ENCODE measurements around the gene USP6. TPM values are rescaled to one million over a fixed set of nuclear protein-coding genes. Genes with fewer than 3 reads are reported as not detected.
"Not testable (repeated sequence)": the region's sequence is repeated elsewhere in the genome, so short reads cannot be mapped to it uniquely, and the experiment has no call there.

The USP6 gene
- total RNA-seq, 6 experiments from 2014 or later: 0.02 to 0.07 TPM; not detected in 4

DNA sequence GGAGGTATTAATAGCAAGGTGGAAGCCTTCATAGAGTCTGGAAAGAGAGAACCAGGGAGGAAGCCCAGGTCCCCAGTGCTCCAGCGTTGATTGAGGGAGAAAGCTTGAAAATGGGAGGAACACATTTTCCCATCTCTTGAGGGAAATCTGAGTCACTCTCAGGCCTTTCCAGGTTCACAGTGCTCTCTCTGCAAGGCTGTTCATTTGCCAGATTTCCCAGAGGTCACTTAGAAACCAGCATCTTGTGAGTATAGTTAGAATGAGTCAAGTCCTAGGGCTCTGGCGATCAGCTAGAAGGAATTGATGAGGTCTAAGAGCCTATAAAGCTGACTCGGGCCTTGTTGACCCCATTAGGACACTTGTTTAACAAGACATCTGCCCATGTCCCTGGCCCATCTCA is 93.6 kb downstream of the USP6 start:
- 84% methylated on average over 2 of the region's 3 CpGs for WGBS (ENCODE audit: insufficient coverage, low coverage, low lambda C conversion rate, missing lambda C conversion rate)
- no peaks in the 10 kb centered on the region for H3K27me3 ChIP-seq
- H3K4me1 ChIP-seq: no peaks in the 10 kb centered on the region
- intact Hi-C loops (cut with DNase I): no loop called here
- no peak overlapping the region for H3K27ac ChIP-seq
- ATAC-seq (no peak), DNase-seq (peak in 1 of 3 donors; percentile 25)
- H3K9me3 ChIP-seq: no peaks in the 10 kb centered on the region
- no peak overlapping the region for H3K4me3 ChIP-seq
- no peak for TF ChIP-seq POLR2A (IDR thresholded peaks at IDR 0.05)
- peaks cover 0 to 3% (median 0%) of the 10 kb centered on the region in 4 donors for H3K36me3 ChIP-seq

GRCh38 chr17:5210091-5210490 is 94.3 kb downstream of the USP6 start:
- ATAC-seq: no peak
- H3K27me3 ChIP-seq: no peaks in the 10 kb centered on the region
- 73% methylated on average over 2 of the region's 5 CpGs for WGBS (ENCODE audit: insufficient coverage, low coverage, low lambda C conversion rate, missing lambda C conversion rate)
- no peaks in the 10 kb centered on the region for H3K4me1 ChIP-seq
- H3K4me3 ChIP-seq: no peak overlapping the region
- TF ChIP-seq, protein P1, sequence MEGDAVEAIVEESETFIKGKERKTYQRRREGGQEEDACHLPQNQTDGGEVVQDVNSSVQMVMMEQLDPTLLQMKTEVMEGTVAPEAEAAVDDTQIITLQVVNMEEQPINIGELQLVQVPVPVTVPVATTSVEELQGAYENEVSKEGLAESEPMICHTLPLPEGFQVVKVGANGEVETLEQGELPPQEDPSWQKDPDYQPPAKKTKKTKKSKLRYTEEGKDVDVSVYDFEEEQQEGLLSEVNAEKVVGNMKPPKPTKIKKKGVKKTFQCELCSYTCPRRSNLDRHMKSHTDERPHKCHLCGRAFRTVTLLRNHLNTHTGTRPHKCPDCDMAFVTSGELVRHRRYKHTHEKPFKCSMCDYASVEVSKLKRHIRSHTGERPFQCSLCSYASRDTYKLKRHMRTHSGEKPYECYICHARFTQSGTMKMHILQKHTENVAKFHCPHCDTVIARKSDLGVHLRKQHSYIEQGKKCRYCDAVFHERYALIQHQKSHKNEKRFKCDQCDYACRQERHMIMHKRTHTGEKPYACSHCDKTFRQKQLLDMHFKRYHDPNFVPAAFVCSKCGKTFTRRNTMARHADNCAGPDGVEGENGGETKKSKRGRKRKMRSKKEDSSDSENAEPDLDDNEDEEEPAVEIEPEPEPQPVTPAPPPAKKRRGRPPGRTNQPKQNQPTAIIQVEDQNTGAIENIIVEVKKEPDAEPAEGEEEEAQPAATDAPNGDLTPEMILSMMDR (IDR thresholded peaks at IDR 0.05): no peak
- no peak for TF ChIP-seq POLR2A (IDR thresholded peaks at IDR 0.05)
- H3K36me3 ChIP-seq: peaks cover 0 to 3% (median under 1%) of the 10 kb centered on the region in 4 donors
- H3K9me3 ChIP-seq: no peaks in the 10 kb centered on the region
- intact Hi-C loops (cut with DNase I): no loop called here
- peak in 1 of 3 donors; percentile 30 for DNase-seq
- H3K27ac ChIP-seq: no peak overlapping the region

DNA sequence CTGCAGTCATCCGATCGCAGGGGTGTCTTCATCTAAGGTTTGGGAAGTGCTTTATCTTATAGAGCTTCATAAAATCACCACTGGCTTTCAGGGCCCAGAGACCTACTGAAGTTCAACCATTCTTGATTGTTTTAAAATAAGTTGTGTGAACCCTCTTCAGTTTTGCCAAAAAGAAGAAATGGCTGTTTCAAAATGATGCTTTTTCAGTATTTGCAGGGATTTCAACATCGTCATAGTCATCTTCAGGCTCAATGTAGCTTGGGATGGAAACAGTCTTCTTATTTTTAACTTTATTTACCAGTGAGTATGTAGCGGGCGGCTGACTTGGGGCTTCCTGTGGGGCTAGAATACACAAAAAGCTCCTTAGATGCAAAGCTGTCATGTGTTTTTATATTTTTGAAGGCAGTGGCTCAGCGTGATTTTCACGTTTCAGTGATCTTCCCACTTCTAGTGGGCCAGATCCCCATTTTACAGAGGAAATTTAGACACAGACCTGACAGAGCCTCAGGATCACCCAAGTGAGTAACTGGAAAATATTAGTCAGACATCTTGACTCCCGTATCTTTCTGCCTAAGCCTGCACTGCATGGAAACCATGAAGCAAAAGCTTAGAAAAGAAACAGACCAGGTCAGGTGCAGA is 94.9 kb downstream of the USP6 start:
- H3K27me3 ChIP-seq: no peaks in the 10 kb centered on the region
- H3K4me3 ChIP-seq: no peak overlapping the region
- peak overlapping the region in 1 of 3 donors; percentile 23 for H3K27ac ChIP-seq
- 80% methylated on average over 5 of the region's 8 CpGs for WGBS (ENCODE audit: insufficient coverage, low coverage, low lambda C conversion rate, missing lambda C conversion rate)
- intact Hi-C loops (cut with DNase I): no loop called here
- TF ChIP-seq POLR2A (IDR thresholded peaks at IDR 0.05): no peak
- TF ChIP-seq, protein P1 (IDR thresholded peaks at IDR 0.05): no peak
- ATAC-seq (peak in 2 of 4 donors; percentile 19 to 21), DNase-seq (peak in 1 of 3 donors; percentile 13)
- H3K9me3 ChIP-seq: no peaks in the 10 kb centered on the region
- no peaks in the 10 kb centered on the region for H3K4me1 ChIP-seq
- peaks cover 0 to 4% (median 1%) of the 10 kb centered on the region in 4 donors for H3K36me3 ChIP-seq

DNA sequence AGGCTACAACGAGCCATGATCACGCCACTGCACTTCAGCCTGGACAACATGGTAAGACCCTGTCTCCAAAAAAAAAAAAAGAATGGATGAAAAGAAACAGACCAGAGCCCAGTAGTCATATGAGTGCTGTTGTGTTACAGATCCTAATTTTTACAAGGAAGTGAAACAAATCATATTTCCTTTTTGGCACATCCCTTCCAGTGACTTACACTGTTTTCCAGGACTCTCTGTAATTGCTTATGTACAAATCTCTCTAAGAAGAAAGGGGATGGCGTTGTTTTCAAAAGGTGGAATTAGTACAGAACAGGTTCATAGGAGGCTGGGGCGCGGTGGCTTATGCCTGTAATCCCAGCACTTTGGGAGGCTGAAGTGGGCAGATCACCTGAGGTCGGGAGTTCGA is 95.6 kb downstream of the USP6 start:
- Histone ChIP-seq H3K36me3 (peaks cover 0 to 4% (median 1%) of the 10 kb centered on the region in 4 donors), H3K4me3 (no peak overlapping the region), H3K27me3 (no peaks in the 10 kb centered on the region), H3K27ac (peak overlapping the region in 1 of 3 donors; percentile 23), H3K9me3 (no peaks in the 10 kb centered on the region), H3K4me1 (no peaks in the 10 kb centered on the region)
- ATAC-seq (peak; percentile 17 to 64 (median 62)), DNase-seq (no peak)
- 82% methylated on average over 5 of the region's 7 CpGs for WGBS (ENCODE audit: insufficient coverage, low coverage, low lambda C conversion rate, missing lambda C conversion rate)
- TF ChIP-seq, protein P1 (IDR thresholded peaks at IDR 0.05): no peak
- TF ChIP-seq POLR2A (IDR thresholded peaks at IDR 0.05): no peak
- intact Hi-C loops (cut with DNase I): no loop called here

GRCh38 chr17:5217562-5217961 is 101.7 kb downstream of the USP6 start:
- H3K36me3 ChIP-seq; ATAC-seq; H3K27me3 ChIP-seq; DNase-seq; H3K27ac ChIP-seq; H3K4me3 ChIP-seq; H3K9me3 ChIP-seq; intact Hi-C loops (cut with DNase I): not testable (repeated sequence)
- 84% methylated on average over 3 of the region's 5 CpGs for WGBS (ENCODE audit: insufficient coverage, low coverage, low lambda C conversion rate, missing lambda C conversion rate)
- H3K4me1 ChIP-seq: peaks cover 0 to 23% (median 12%) of the 10 kb centered on the region in 4 donors

Data from right lobe of liver (tissue), 6 donors.